Liver (tissue), 9 donors: ENCODE data around the gene CNEP1R1. TPM values are rescaled to one million over a fixed set of nuclear protein-coding genes. Genes with fewer than 3 reads are reported as not detected.

ENCODE experiments used
- DNase-seq: peaks from one replicate; pipeline ENCODE4 v3.0.0-alpha.2; 2017; ENCODE audit warnings: low spot score
- H3K27ac ChIP-seq, 2 donors: one replicate each; pipeline ENCODE4 v1.7.0; 2013; ENCODE audit warnings: inconsistent platforms in 2 of 2, low read length in 2 of 2, control low read depth in 1 of 2, low read depth in 1 of 2, mild to moderate bottlenecking in 1 of 2
- H3K27me3 ChIP-seq, 4 donors: one replicate each; pipeline versions ENCODE4 v1.6.1 to v1.7.0; 2013; ENCODE audit warnings: low read length in 3 of 4, inconsistent platforms in 1 of 4, mild to moderate bottlenecking in 1 of 4, moderate library complexity in 1 of 4; ENCODE audit not compliant: control insufficient read depth in 4 of 4, insufficient read depth in 4 of 4
- H3K36me3 ChIP-seq, 4 donors: one replicate each; pipeline versions ENCODE4 v1.6.1 to v1.7.0; 2013; ENCODE audit warnings: low read length in 3 of 4, mild to moderate bottlenecking in 3 of 4, low read depth in 1 of 4, moderate library complexity in 1 of 4; ENCODE audit not compliant: control insufficient read depth in 4 of 4, insufficient read depth in 3 of 4
- H3K4me1 ChIP-seq, 4 donors: one replicate each; pipeline versions ENCODE4 v1.6.1 to v1.7.0; 2013; ENCODE audit warnings: low read length in 3 of 4, mild to moderate bottlenecking in 3 of 4, moderate library complexity in 1 of 4; ENCODE audit not compliant: control insufficient read depth in 4 of 4, insufficient read depth in 4 of 4
- H3K4me3 ChIP-seq, 3 donors: one replicate each; pipeline versions ENCODE4 v1.6.1 to v1.7.0; 2013; ENCODE audit warnings: low read length in 3 of 3, control low read depth in 1 of 3, low read depth in 1 of 3, mild to moderate bottlenecking in 1 of 3
- H3K9ac ChIP-seq, 2 donors: one replicate each; pipeline ENCODE4 v1.7.0; 2013; ENCODE audit warnings: low read length in 2 of 2, mild to moderate bottlenecking in 2 of 2, moderate library complexity in 2 of 2, control low read depth in 1 of 2, low read depth in 1 of 2
- H3K9me3 ChIP-seq, 4 donors: one replicate each; pipeline versions ENCODE4 v1.6.1 to v1.7.0; 2013; ENCODE audit warnings: low read length in 3 of 4; ENCODE audit not compliant: control insufficient read depth in 4 of 4
- EGR1 ChIP-seq, 2 donors: IDR thresholded peaks; 2 replicates each; pipeline ENCODE4 v1.6.1; 2016 to 2018; ENCODE audit warnings: antibody characterized with exemption in 2 of 2, low read depth in 2 of 2
- FOXA1 ChIP-seq: IDR thresholded peaks from 2 replicates; pipeline ENCODE4 v1.6.1; 2016; ENCODE audit warnings: antibody characterized with exemption
- FOXA2 ChIP-seq: IDR thresholded peaks from 2 replicates; pipeline ENCODE4 v1.6.1; 2016; ENCODE audit warnings: antibody characterized with exemption
- GABPA ChIP-seq, 2 donors: IDR thresholded peaks in 1 of 2; conservative IDR thresholded peaks in 1 of 2; 2 replicates each; pipeline ENCODE4 v1.6.1; 2016; ENCODE audit warnings: antibody characterized with exemption in 2 of 2, mild to moderate bottlenecking in 1 of 2, moderate library complexity in 1 of 2
- HNF4A ChIP-seq, 2 donors: conservative IDR thresholded peaks; 2 replicates each; pipeline ENCODE4 v1.6.1; 2016; ENCODE audit warnings: antibody characterized with exemption in 2 of 2, mild to moderate bottlenecking in 2 of 2
- RAD21 ChIP-seq, 2 donors: IDR thresholded peaks; 2 replicates each; pipeline ENCODE4 v1.6.1; 2016; ENCODE audit warnings: antibody characterized with exemption in 2 of 2, mild to moderate bottlenecking in 2 of 2
- RXRA ChIP-seq, 2 donors: IDR thresholded peaks; 2 replicates each; pipeline ENCODE4 v1.6.1; 2017 to 2018; ENCODE audit warnings: antibody characterized with exemption in 2 of 2, mild to moderate bottlenecking in 1 of 2
- SP1 ChIP-seq: IDR thresholded peaks from 2 replicates; pipeline ENCODE4 v1.6.1; 2018; ENCODE audit warnings: antibody characterized with exemption, mild to moderate bottlenecking
- TAF1 ChIP-seq: conservative IDR thresholded peaks from 2 replicates; pipeline ENCODE4 v1.6.1; 2016; ENCODE audit warnings: antibody characterized with exemption, mild to moderate bottlenecking
- YY1 ChIP-seq: IDR thresholded peaks from 2 replicates; pipeline ENCODE4 v1.6.1; 2016; ENCODE audit warnings: antibody characterized with exemption, mild to moderate bottlenecking
- WGBS: extraction: QIAGEN DNeasy Blood & Tissue Kit; methylation state at CpG from one replicate; pipeline ENCODE4 v1.1.7; 2013; 5-methylcytosine and 5-hydroxymethylcytosine counted together
- polyA plus RNA-seq, 2 donors: library from polyadenylated mRNA; stranded (reverse) in 1 of 2; unstranded in 1 of 2; fragments of 200-250 nt in 1 of 2; fragments of >200 nt in 1 of 2; fragmentation: Nextera tagmentation in 1 of 2; extraction: Ambion mirVana in 1 of 2; gene quantifications; one replicate each; pipeline versions ENCODE4 v1.2.1 to v1.2.3, GENCODE V29; 2013 to 2015
- total RNA-seq, 2 donors: library from RNA; depleted of rRNA; stranded (reverse); fragments of >200 nt; gene quantifications; one replicate each; pipeline ENCODE4 v1.2.3, GENCODE V29; 2014
- TF ChIP-seq, protein P1 (sequence below): IDR thresholded peaks from 2 replicates; pipeline ENCODE4 v1.6.1; 2016; ENCODE audit warnings: antibody characterized with exemption
- TF ChIP-seq, protein P2 (sequence below): fragments of 150-350 bp; IDR thresholded peaks from 2 replicates; pipeline ENCODE4 v1.5.1; 2017; ENCODE audit warnings: improper control_type of control experiment, low read depth, low read length; ENCODE audit not compliant: missing input control
- TF ChIP-seq, protein P3 (sequence below): IDR thresholded peaks from 2 replicates; pipeline ENCODE4 v1.6.1; 2016; ENCODE audit warnings: antibody characterized with exemption
- TF ChIP-seq, protein P4 (sequence below): IDR thresholded peaks from 2 replicates; pipeline ENCODE4 v1.6.1; 2016; ENCODE audit warnings: antibody characterized with exemption
- TF ChIP-seq, protein P5 (sequence below): IDR thresholded peaks from 2 replicates; pipeline ENCODE4 v1.6.1; 2016; ENCODE audit warnings: antibody characterized with exemption, mild to moderate bottlenecking
- donor health status: healthy.
- donor health status: healthy.
- donor health status: healthy.
- donor health status: healthy.
- donor health status: healthy.

Gene CNEP1R1
- total and polyA plus RNA-seq, 4 donors = 4.2 to 21.6 (median 8.8) TPM

DNA sequence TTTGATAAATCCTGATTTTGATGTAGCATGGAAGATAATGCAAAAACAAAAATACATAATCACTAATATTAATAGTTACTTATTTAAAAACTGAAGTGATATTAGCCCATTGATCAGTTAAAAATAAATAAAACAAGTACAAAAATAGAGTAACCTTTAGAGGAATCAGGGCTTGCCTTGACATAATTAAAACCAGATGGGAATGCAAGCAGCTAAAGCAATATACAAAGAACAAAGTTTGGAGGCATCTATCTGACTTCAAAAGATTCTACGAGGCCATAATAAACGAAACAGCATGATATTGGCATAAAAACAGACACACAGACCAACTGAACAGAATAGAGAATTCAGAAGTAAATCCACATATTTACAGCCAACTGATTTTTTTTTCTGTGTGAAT, 25.8 kb downstream of the CNEP1R1 start:
- Histone ChIP-seq H3K27ac (no peak overlapping the region), H3K36me3 (no peaks in the 10 kb centered on the region), H3K4me3 (no peak overlapping the region), H3K27me3 (no peaks in the 10 kb centered on the region), H3K9me3 (peaks cover 0 to 2% (median under 1%) of the 10 kb centered on the region in 4 donors), H3K9ac (no peak overlapping the region), H3K4me1 (no peaks in the 10 kb centered on the region)
- no peak for TF ChIP-seq RXRA (IDR thresholded peaks at IDR 0.05)
- no peak for TF ChIP-seq FOXA1
- no peak for TF ChIP-seq EGR1 (IDR thresholded peaks at IDR 0.05; ENCODE audit: low read depth in 2 of 2)
- no peak for DNase-seq
- 72% methylated on average over 2 of the region's 2 CpGs for WGBS

DNA sequence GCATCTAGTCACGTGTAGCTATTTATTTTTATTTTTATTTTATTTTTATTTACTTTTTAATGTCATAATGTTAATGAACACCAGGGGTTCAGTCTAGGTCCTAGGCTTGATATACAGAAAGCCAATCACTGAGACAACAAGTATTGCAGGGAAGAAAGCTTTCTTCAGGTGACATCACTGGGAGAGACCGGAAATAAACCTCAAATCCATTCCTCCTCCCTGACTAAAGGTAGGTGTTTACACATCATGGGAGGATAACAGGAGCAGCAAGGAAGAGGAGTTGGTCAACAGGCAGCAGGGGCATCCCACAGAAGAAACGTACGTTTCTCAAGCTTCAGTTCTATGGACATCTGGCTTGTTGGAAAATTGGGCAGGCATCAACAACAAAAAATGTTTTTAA, 31.2 kb downstream of the CNEP1R1 start:
- H3K27ac ChIP-seq = no peak overlapping the region
- no peak overlapping the region for H3K9ac ChIP-seq
- DNase-seq = no peak
- no peaks in the 10 kb centered on the region for H3K36me3 ChIP-seq
- H3K4me1 ChIP-seq = no peaks in the 10 kb centered on the region
- peaks cover 0 to 11% (median 7%) of the 10 kb centered on the region in 4 donors for H3K9me3 ChIP-seq
- TF ChIP-seq TAF1 (no peak), EGR1 (IDR thresholded peaks at IDR 0.05; ENCODE audit: low read depth in 2 of 2) (no peak), SP1 (no peak), GABPA (IDR thresholded peaks at IDR 0.05 in 1 of 2, conservative IDR thresholded peaks at IDR 0.05 in 1 of 2) (no peak), FOXA2 (no peak)
- TF ChIP-seq, protein P1, sequence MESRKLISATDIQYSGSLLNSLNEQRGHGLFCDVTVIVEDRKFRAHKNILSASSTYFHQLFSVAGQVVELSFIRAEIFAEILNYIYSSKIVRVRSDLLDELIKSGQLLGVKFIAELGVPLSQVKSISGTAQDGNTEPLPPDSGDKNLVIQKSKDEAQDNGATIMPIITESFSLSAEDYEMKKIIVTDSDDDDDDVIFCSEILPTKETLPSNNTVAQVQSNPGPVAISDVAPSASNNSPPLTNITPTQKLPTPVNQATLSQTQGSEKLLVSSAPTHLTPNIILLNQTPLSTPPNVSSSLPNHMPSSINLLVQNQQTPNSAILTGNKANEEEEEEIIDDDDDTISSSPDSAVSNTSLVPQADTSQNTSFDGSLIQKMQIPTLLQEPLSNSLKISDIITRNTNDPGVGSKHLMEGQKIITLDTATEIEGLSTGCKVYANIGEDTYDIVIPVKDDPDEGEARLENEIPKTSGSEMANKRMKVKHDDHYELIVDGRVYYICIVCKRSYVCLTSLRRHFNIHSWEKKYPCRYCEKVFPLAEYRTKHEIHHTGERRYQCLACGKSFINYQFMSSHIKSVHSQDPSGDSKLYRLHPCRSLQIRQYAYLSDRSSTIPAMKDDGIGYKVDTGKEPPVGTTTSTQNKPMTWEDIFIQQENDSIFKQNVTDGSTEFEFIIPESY = no peak
- TF ChIP-seq, protein P2, sequence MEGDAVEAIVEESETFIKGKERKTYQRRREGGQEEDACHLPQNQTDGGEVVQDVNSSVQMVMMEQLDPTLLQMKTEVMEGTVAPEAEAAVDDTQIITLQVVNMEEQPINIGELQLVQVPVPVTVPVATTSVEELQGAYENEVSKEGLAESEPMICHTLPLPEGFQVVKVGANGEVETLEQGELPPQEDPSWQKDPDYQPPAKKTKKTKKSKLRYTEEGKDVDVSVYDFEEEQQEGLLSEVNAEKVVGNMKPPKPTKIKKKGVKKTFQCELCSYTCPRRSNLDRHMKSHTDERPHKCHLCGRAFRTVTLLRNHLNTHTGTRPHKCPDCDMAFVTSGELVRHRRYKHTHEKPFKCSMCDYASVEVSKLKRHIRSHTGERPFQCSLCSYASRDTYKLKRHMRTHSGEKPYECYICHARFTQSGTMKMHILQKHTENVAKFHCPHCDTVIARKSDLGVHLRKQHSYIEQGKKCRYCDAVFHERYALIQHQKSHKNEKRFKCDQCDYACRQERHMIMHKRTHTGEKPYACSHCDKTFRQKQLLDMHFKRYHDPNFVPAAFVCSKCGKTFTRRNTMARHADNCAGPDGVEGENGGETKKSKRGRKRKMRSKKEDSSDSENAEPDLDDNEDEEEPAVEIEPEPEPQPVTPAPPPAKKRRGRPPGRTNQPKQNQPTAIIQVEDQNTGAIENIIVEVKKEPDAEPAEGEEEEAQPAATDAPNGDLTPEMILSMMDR = no peak
- TF ChIP-seq, protein P3, sequence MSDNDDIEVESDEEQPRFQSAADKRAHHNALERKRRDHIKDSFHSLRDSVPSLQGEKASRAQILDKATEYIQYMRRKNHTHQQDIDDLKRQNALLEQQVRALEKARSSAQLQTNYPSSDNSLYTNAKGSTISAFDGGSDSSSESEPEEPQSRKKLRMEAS = no peak
- TF ChIP-seq, protein P4, sequence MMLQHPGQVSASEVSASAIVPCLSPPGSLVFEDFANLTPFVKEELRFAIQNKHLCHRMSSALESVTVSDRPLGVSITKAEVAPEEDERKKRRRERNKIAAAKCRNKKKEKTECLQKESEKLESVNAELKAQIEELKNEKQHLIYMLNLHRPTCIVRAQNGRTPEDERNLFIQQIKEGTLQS = no peak
- H3K27me3 ChIP-seq = no peaks in the 10 kb centered on the region
- WGBS = 96% methylated on average over 4 of the region's 4 CpGs
- no peak overlapping the region for H3K4me3 ChIP-seq

DNA sequence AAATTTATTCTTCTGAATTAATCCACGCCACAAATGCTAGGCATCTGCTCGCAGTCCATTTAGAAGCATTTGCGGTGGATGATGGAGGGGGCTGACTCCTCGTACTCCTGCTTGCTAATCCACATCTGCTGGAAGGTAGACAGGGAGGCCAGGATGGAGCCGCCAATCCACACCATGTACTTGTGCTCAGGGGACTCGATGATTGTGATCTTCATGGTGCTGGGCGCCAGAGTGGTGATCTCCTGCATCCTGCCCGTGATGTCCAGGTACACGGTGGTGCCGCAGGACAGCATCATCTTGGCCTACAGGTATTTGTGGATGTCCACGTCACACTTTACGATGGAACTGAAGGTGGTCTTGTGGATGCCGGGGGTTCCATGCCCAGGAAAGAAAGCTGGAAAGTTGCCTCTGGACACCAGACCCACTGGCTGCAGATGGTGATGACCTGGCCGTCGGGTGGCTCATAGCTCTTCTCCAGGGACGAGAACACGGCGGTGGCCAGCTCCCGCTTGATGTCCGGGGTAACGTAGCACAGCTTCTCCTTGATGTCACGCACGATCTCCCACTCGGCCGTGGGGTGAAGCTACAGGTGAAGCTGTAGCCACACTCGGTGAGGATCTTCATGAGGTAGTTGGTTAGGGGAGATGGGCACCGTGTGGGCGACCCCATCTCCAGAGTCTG, 33.2 kb downstream of the CNEP1R1 start:
- no peaks in the 10 kb centered on the region for H3K36me3 ChIP-seq
- H3K9ac ChIP-seq = no peak overlapping the region
- no peak for TF ChIP-seq TAF1
- TF ChIP-seq YY1 = no peak
- TF ChIP-seq, protein P4 = no peak
- no peak for TF ChIP-seq RXRA (IDR thresholded peaks at IDR 0.05)
- TF ChIP-seq EGR1 (IDR thresholded peaks at IDR 0.05; ENCODE audit: low read depth in 2 of 2) = no peak
- TF ChIP-seq, protein P5, sequence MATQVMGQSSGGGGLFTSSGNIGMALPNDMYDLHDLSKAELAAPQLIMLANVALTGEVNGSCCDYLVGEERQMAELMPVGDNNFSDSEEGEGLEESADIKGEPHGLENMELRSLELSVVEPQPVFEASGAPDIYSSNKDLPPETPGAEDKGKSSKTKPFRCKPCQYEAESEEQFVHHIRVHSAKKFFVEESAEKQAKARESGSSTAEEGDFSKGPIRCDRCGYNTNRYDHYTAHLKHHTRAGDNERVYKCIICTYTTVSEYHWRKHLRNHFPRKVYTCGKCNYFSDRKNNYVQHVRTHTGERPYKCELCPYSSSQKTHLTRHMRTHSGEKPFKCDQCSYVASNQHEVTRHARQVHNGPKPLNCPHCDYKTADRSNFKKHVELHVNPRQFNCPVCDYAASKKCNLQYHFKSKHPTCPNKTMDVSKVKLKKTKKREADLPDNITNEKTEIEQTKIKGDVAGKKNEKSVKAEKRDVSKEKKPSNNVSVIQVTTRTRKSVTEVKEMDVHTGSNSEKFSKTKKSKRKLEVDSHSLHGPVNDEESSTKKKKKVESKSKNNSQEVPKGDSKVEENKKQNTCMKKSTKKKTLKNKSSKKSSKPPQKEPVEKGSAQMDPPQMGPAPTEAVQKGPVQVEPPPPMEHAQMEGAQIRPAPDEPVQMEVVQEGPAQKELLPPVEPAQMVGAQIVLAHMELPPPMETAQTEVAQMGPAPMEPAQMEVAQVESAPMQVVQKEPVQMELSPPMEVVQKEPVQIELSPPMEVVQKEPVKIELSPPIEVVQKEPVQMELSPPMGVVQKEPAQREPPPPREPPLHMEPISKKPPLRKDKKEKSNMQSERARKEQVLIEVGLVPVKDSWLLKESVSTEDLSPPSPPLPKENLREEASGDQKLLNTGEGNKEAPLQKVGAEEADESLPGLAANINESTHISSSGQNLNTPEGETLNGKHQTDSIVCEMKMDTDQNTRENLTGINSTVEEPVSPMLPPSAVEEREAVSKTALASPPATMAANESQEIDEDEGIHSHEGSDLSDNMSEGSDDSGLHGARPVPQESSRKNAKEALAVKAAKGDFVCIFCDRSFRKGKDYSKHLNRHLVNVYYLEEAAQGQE = no peak
- no peak for TF ChIP-seq RAD21 (IDR thresholded peaks at IDR 0.05)
- no peak for TF ChIP-seq HNF4A (conservative IDR thresholded peaks at IDR 0.05)
- TF ChIP-seq SP1 = no peak
- DNase-seq = no peak
- WGBS = 95% methylated on average over 28 of the region's 28 CpGs
- H3K4me3 ChIP-seq = no peak overlapping the region
- H3K9me3 ChIP-seq = peaks cover 0 to 11% (median 7%) of the 10 kb centered on the region in 4 donors
- no peaks in the 10 kb centered on the region for H3K27me3 ChIP-seq
- H3K4me1 ChIP-seq = no peaks in the 10 kb centered on the region
- no peak overlapping the region for H3K27ac ChIP-seq
